ENCODE measurements around the gene C2CD4C. TPM values are rescaled to one million over a fixed set of nuclear protein-coding genes. Genes with fewer than 3 reads are reported as not detected.

C2CD4C gene
- total RNA-seq, 1 donor from 2014 or later = 7.8 TPM

DNA sequence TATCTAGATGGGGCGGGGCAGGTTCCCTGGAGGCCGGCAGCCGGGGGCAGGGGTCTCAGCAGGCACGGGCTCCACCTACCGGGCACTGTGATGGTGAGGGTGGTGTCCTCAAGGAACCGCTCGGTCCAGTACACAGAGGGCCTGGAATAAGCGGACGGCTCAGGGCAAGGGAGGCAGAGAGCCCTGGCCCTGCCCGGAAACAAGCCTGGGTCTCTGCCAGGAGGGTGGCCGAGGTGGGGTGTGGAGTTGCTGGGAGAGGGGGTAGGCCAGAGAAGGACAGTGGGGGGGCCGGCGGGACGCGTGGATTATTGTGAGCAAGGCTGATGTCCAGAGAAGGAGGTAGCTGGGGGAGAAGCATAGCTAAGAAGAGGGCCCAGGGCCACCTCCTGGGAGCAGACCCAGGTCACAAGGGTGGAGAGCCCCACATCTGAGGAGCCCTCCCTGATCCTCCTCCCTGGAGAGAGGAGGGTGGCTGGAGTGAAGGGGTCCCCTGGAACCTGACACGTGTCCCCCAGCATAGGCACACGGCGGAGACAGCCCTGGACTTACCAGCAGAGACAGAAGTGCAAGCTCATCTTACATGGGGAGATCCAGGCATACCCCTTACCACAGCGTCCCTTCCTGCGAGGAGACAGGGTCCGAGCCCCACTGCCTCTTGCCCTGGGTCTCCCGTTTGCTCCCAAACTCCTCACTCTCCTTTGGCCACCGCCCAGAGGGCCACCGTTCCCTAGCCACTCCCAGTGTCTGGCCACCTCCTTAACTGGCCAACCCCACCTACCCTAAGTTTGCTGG is 35.4 kb downstream of the C2CD4C start:
- Mint-ChIP-seq H3K9me3 (no peaks in the 10 kb centered on the region), H3K27me3 (ENCODE audit: low read depth) (peaks cover 47% of the 10 kb centered on the region), H3K36me3 (no peaks in the 10 kb centered on the region), H3K4me3 (no peak overlapping the region), H3K4me1 (peaks cover 14% of the 10 kb centered on the region), H3K27ac (no peak overlapping the region)
- TF ChIP-seq, protein P1, sequence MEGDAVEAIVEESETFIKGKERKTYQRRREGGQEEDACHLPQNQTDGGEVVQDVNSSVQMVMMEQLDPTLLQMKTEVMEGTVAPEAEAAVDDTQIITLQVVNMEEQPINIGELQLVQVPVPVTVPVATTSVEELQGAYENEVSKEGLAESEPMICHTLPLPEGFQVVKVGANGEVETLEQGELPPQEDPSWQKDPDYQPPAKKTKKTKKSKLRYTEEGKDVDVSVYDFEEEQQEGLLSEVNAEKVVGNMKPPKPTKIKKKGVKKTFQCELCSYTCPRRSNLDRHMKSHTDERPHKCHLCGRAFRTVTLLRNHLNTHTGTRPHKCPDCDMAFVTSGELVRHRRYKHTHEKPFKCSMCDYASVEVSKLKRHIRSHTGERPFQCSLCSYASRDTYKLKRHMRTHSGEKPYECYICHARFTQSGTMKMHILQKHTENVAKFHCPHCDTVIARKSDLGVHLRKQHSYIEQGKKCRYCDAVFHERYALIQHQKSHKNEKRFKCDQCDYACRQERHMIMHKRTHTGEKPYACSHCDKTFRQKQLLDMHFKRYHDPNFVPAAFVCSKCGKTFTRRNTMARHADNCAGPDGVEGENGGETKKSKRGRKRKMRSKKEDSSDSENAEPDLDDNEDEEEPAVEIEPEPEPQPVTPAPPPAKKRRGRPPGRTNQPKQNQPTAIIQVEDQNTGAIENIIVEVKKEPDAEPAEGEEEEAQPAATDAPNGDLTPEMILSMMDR (IDR thresholded peaks at IDR 0.05; ENCODE audit: unreplicated experiment) = no peak
- no peak for DNase-seq (ENCODE audit: low spot score in 2 of 2, unreplicated experiment in 2 of 2)

DNA sequence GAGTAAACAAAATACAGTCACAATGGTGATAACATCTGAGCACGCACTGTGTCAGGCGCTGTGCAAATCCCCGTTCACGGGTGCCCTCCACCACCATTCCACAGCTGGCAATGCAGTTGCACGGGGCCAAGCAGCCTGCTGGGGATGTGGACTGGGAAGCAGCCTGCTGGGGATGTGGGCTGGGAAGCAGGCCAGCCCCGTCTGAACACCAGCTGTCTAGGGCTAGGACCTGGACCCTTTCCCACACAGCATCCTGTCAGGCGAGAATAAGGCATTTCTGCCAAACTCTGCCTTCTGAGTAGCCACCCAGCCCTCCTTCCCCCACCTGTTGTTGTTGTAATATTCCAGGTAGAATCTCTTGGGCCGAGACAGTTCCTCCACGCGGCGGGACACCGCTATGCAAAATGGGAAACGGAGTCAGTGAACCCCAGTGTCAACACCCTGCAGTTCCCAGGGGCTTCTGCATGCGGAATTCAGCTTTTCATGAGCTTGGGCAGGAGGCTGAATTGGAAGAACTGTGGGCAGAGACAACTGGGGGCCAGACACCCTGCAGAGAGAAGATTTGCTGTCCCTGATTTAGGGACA is 36.5 kb downstream of the C2CD4C start:
- H3K4me3 Mint-ChIP-seq = no peak overlapping the region
- TF ChIP-seq, protein P1 (IDR thresholded peaks at IDR 0.05; ENCODE audit: unreplicated experiment) = no peak
- no peak for DNase-seq (ENCODE audit: low spot score in 2 of 2, unreplicated experiment in 2 of 2)
- peaks cover 13% of the 10 kb centered on the region for H3K4me1 Mint-ChIP-seq
- no peaks in the 10 kb centered on the region for H3K36me3 Mint-ChIP-seq
- H3K27ac Mint-ChIP-seq = no peak overlapping the region
- no peaks in the 10 kb centered on the region for H3K9me3 Mint-ChIP-seq
- peaks cover 47% of the 10 kb centered on the region for H3K27me3 Mint-ChIP-seq (ENCODE audit: low read depth)

DNA sequence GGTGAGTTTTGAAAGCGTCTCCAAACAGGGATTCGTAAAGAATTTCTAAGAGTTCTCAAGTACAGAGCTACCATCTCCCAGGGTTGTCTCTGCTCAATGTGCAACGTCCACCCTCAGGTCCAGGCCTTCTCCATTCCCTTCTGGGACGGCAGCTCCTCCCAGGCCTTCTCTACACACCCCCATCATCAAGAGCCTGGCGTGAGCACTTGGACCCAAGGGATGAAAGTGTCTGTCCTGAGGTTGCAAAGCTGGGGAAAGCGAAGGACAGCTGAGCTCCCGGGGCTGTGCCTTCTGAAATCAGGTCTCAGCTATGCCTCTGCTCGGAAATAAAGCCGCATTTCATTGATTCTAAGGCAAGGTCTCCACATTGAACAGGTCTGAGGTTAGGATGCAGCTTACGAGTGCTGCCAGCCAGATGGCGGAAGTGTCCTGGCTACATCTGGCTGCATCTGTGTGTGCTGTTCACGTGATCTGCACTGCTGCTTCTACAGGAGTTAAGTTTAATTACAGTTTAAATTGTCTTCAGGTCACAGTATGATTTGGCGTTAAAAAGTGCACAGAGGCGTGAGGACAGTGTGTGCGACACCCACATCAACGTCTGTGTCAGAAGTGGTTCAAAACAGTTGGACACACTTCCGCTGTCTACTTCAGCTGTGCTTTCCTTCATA is 37.3 kb downstream of the C2CD4C start:
- peaks cover 55% of the 10 kb centered on the region for H3K27me3 Mint-ChIP-seq (ENCODE audit: low read depth)
- peaks cover 13% of the 10 kb centered on the region for H3K4me1 Mint-ChIP-seq
- no peak overlapping the region for H3K4me3 Mint-ChIP-seq
- H3K9me3 Mint-ChIP-seq = no peaks in the 10 kb centered on the region
- no peak for DNase-seq (ENCODE audit: low spot score in 2 of 2, unreplicated experiment in 2 of 2)
- H3K36me3 Mint-ChIP-seq = no peaks in the 10 kb centered on the region
- H3K27ac Mint-ChIP-seq = no peak overlapping the region
- TF ChIP-seq, protein P1 (IDR thresholded peaks at IDR 0.05; ENCODE audit: unreplicated experiment) = no peak

DNA sequence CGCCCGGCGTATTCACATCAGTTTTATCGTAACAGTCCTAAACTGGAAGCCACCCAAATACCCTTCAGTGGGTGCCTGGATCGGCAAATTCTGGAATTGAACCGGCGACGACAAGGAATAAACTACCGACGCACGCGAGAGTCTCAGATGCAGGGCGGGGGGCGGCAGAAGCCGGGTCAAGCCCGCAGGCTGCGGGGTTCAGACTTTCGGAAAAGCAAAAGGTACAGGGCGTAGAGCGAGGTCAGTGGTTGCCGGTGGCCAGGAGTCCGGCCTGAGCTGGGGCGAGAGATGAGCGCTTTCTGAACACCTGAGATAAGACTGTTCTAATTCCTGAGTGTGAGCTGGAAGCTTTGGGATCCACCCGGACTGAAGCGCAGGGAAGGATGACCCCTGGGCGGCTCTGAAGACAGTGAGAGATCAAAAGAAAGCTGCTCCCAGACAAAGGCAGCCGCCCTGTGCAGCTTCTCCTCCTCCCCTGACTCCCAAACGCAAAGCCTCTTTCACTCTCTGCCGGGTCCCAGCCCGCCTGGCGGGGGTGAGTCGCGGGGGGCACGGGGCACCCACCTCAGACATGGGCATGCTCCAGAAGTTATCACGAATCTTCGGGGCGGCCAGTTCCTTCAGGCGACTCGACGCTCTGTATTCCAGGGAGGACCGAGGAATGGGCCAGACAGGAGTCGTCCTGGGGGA is 38.2 kb downstream of the C2CD4C start:
- Mint-ChIP-seq H3K36me3 (no peaks in the 10 kb centered on the region), H3K27me3 (ENCODE audit: low read depth) (peaks cover 58% of the 10 kb centered on the region), H3K9me3 (no peaks in the 10 kb centered on the region), H3K4me1 (peaks cover 13% of the 10 kb centered on the region), H3K4me3 (no peak overlapping the region), H3K27ac (no peak overlapping the region)
- TF ChIP-seq, protein P1 (IDR thresholded peaks at IDR 0.05; ENCODE audit: unreplicated experiment) = no peak
- no peak for DNase-seq (ENCODE audit: low spot score in 2 of 2, unreplicated experiment in 2 of 2)

DNA sequence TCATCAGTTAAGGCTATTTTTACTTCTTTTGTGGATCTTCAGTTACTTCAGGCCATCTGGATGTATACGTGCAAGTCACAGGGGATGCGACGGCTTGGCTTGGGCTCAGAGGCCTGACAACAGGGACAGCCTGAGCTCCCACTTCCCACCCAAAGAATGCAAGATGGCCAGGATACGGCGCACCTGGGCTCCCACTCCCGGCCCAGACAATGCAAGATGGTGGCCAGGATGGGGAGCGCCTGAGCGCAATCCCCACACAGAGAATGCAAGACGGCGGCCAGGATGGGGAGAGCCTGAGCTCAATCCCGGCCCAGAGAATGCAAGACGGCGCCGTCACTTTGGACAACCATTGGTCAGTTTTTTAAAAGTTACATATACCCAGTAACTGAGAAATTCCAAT is 39.1 kb downstream of the C2CD4C start:
- peaks cover 63% of the 10 kb centered on the region for H3K27me3 Mint-ChIP-seq (ENCODE audit: low read depth)
- H3K4me3 Mint-ChIP-seq = no peak overlapping the region
- TF ChIP-seq, protein P1 (IDR thresholded peaks at IDR 0.05; ENCODE audit: unreplicated experiment) = no peak
- peak in 1 of 2 experiments; percentile 27 for DNase-seq (ENCODE audit: low spot score in 2 of 2, unreplicated experiment in 2 of 2)
- H3K27ac Mint-ChIP-seq = no peak overlapping the region
- peaks cover 13% of the 10 kb centered on the region for H3K4me1 Mint-ChIP-seq
- H3K9me3 Mint-ChIP-seq = no peaks in the 10 kb centered on the region
- H3K36me3 Mint-ChIP-seq = no peaks in the 10 kb centered on the region
